ENCODE measurements around the gene SMIM5. TPM values are rescaled to one million over a fixed set of nuclear protein-coding genes. Genes with fewer than 3 reads are reported as not detected.
A peak's percentile ranks its signal among the peaks of the same experiment; 100 is the strongest.
"Not testable (repeated sequence)": the region's sequence is repeated elsewhere in the genome, so short reads cannot be mapped to it uniquely, and the experiment has no call there.

SMIM5 gene
- total RNA-seq, 1 donor from 2014 or later = 0.84 TPM

DNA sequence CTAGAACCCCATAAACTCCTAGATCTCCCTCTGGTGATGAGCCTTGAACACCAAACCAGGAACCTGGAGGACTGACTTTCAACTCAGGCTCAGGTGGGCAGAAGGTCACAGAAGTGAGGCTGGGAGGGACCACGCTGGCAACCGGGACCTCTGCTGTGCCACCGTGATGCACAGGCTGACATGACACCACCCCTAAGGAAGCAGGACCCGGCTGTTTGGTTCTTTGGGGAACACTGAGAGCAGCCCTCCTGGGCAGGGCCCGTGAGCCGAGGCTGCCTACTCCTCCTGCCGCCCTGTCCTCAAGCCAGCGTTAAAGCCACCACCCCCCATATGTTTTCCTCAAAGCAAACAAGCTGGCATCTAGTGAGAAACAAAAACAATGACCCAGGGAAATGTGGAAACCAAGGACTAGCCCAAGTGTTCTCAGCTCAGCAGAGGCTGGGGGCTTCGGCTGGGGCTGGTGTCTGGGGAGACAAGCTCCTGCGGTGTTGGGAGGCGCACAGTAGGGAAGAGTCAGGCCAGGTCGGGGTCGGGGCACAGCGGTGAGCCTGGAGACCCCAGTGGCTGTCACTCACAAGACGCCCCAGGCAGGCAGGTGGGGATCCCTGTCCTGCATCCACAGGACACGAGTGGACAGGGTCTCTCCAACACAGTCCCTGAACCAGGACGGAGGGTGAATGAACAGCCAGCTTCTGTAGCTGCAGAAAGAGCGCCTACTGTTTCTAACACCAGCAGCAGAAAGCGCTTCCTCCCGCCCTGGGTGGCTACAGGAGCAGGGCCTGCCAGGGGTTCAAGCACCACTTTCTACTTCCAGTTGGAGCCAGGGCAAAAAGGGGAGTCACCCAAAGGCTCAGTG is 1.7 kb downstream of the SMIM5 start:
- TF ChIP-seq, protein P1, sequence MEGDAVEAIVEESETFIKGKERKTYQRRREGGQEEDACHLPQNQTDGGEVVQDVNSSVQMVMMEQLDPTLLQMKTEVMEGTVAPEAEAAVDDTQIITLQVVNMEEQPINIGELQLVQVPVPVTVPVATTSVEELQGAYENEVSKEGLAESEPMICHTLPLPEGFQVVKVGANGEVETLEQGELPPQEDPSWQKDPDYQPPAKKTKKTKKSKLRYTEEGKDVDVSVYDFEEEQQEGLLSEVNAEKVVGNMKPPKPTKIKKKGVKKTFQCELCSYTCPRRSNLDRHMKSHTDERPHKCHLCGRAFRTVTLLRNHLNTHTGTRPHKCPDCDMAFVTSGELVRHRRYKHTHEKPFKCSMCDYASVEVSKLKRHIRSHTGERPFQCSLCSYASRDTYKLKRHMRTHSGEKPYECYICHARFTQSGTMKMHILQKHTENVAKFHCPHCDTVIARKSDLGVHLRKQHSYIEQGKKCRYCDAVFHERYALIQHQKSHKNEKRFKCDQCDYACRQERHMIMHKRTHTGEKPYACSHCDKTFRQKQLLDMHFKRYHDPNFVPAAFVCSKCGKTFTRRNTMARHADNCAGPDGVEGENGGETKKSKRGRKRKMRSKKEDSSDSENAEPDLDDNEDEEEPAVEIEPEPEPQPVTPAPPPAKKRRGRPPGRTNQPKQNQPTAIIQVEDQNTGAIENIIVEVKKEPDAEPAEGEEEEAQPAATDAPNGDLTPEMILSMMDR (IDR thresholded peaks at IDR 0.05) = no peak
- DNase-seq (no peak), ATAC-seq (no peak)
- Histone ChIP-seq H3K36me3 (peaks cover 9% of the 10 kb centered on the region), H3K4me3 (no peak overlapping the region), H3K27ac (peak overlapping the region; percentile 60), H3K27me3 (no peaks in the 10 kb centered on the region), H3K9me3 (no peaks in the 10 kb centered on the region), H3K4me1 (peaks cover 29% of the 10 kb centered on the region)
- intact Hi-C loops (cut with DNase I) = no loop called here

DNA sequence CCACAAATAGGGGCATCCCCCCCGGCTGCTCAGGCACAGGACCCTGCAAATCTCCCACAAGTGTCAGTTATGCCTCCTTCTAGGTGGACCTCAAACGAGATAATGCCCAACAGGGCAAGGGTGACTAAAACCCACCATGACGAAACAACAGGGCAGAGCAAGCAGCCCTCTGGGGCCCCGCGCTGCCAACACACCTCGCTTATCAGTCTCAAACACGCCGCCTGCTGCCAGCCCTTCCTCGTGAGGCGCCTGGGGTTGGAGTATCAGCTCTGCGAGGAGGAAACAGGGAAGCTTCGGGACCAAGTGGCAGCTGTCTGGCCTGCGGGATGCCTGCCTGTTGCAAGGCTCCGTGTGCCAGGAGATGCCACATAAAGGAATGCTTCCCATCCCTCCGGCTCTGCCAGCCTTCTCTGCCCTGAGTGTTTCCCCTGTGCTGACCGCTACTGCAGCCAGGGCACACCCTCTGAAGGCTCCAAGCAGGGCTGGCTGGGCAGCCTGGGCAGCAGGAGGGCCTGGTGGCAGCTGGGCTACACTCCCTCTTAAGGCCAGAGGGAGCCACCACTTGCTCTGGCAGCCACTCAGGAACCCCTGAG is 2.5 kb downstream of the SMIM5 start:
- Histone ChIP-seq H3K4me1 (peaks cover 29% of the 10 kb centered on the region), H3K4me3 (no peak overlapping the region), H3K27me3 (no peaks in the 10 kb centered on the region), H3K27ac (peak overlapping the region; percentile 60), H3K36me3 (peaks cover 4% of the 10 kb centered on the region), H3K9me3 (no peaks in the 10 kb centered on the region)
- DNase-seq (peak; percentile 82), ATAC-seq (peak; percentile 9)
- TF ChIP-seq, protein P1 (IDR thresholded peaks at IDR 0.05) = no peak
- intact Hi-C loops (cut with DNase I) = no loop called here

DNA sequence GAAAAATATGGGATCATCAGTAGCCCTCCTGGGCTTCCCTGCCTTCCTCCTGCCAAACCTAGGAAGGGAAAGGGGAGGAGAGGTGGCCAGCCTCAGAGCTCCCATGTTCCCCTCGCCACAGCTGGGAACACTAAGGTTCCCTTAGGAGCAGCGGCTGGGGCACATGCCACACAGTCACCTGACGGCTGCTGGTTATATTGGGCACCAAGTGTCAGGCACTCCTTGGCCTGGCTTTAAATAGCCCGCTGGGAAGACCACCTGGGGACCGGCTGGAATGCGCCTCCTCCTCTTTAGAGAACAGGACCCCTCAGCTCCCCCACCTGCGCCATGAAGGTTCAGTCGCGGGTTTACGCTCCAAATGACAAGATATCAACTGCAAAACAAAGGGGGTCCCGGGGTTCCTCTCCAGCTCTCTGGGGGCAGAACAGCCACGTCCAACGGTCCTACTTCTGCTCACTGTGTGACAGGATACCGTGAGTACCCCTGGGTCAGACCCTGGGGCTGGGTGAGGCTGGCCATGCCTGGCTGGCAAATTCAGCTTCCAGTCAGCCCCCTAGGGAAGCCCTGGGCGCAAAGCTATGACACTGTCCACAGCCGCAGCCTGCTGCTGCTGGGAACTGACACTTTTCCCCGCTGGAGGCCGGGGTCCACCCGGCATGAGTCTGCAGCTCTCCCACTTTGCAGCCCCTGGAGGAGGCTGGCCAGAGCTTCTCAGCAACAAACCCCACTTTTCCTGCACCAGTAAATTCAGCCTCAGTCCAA is 3.3 kb downstream of the SMIM5 start:
- peaks cover 29% of the 10 kb centered on the region for H3K4me1 ChIP-seq

DNA sequence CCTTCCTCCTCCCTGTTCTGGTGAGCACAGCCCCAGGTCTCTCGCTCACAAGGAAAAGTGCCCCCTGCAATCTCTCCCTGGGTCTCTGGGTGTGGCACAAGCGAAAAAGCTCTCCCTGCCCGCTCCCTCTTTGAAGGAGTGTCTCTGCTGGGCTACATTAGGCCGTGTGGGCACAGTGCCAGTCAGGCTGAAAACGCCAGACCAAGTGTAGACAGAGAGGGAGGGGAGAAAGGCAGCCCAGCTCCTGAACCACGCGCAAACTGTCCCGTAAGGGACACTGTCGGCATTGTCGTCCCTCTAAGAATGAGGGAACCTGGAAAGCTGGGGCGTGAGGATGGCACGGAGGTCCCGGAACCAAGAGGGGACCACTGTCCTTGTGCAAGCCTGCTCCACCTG is 3.9 kb downstream of the SMIM5 start:
- ATAC-seq = no peak
- Histone ChIP-seq H3K36me3 (no peaks in the 10 kb centered on the region), H3K27ac (peak overlapping the region; percentile 26), H3K27me3 (no peaks in the 10 kb centered on the region), H3K9me3 (no peaks in the 10 kb centered on the region), H3K4me1 (peaks cover 29% of the 10 kb centered on the region), H3K4me3 (no peak overlapping the region)
- DNase-seq = no peak
- TF ChIP-seq, protein P1 (IDR thresholded peaks at IDR 0.05) = no peak
- intact Hi-C loops (cut with DNase I) = no loop called here

More for the DNA sequence above, 3.3 kb downstream of the SMIM5 start:
- no peaks in the 10 kb centered on the region for H3K27me3 ChIP-seq
- H3K4me3 ChIP-seq = no peak overlapping the region
- TF ChIP-seq, protein P1 (IDR thresholded peaks at IDR 0.05) = no peak
- H3K36me3 ChIP-seq = no peaks in the 10 kb centered on the region
- ATAC-seq (no peak), DNase-seq (no peak)
- H3K27ac ChIP-seq = peak overlapping the region; percentile 60
- intact Hi-C loops (cut with DNase I) = no loop called here
- no peaks in the 10 kb centered on the region for H3K9me3 ChIP-seq

DNA sequence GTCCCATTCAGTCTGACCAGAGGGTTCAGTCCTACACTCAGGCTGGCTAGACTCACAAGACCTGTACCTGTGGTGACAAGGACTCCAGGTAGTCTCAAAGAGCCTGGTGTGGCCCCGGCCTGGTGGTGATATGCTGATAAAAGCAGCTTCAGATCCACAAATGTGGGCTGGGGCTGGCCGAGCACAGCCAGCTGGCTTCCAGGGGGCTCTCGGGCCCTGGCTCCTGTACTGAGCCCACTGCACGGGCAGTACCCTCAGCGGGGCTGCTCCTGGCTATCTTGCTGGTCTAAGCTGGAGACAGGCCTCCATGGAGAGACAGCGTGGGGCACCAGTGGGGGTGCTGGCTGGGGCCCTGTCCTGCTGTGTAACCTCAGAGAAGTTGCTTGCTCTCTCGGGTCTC is 4.3 kb downstream of the SMIM5 start:
- Histone ChIP-seq H3K27ac (peak overlapping the region; percentile 26), H3K36me3 (no peaks in the 10 kb centered on the region), H3K4me3 (no peak overlapping the region), H3K27me3 (no peaks in the 10 kb centered on the region), H3K9me3 (no peaks in the 10 kb centered on the region), H3K4me1 (peaks cover 27% of the 10 kb centered on the region)
- intact Hi-C loops (cut with DNase I) = no loop called here
- DNase-seq (no peak), ATAC-seq (no peak)
- TF ChIP-seq, protein P1 (IDR thresholded peaks at IDR 0.05) = no peak

DNA sequence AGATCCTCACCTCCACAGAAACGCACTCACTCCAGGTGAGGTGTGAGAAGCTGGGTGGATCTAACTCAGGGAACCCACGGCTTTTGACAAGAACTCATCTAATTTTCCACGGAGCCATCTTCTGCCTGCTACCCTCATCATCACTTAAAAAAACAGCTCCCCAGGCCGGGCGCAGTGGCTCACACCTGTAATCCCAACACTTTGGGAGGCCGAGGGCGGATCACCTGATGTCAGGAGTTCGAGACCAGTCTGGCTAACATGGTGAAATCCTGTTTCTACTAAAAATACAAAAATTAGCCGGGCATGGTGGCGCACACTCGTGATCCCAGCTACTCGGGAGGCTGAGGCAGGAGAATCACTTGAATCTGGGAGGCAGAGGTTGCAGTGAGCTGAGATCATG is 4.8 kb downstream of the SMIM5 start:
- H3K36me3 ChIP-seq; DNase-seq; H3K27me3 ChIP-seq; H3K27ac ChIP-seq; H3K4me3 ChIP-seq; intact Hi-C loops (cut with DNase I); H3K9me3 ChIP-seq; ATAC-seq: not testable (repeated sequence)
- peaks cover 22% of the 10 kb centered on the region for H3K4me1 ChIP-seq
